Caki2 (cell line): Measurements from ENCODE around the gene TNNT2. TPM values are rescaled to one million over a fixed set of nuclear protein-coding genes. Genes with fewer than 3 reads are reported as not detected.

ENCODE experiments used
- DNase-seq: peaks from one replicate; pipeline ENCODE4 v3.0.0-alpha.2; 2015; ENCODE audit warnings: low read depth
- in situ Hi-C: cut with HindIII; loops from 2 replicates; pipeline ENCODE4 v1.10.0; 2016; ENCODE audit warnings: low sequenced_read_pairs, low pct_unique_long_range_greater_than_20kb, mixed read lengths
- total RNA-seq: library from RNA; depleted of rRNA; stranded (reverse); fragments of >200 nt; shearing (Covaris generic); gene quantifications from 2 replicates; pipeline ENCODE4 v1.2.3, GENCODE V29; 2014; ENCODE audit warnings: low replicate concordance

TNNT2 gene
- total RNA-seq, 1 experiment from 2014 or later, result not detected

DNA sequence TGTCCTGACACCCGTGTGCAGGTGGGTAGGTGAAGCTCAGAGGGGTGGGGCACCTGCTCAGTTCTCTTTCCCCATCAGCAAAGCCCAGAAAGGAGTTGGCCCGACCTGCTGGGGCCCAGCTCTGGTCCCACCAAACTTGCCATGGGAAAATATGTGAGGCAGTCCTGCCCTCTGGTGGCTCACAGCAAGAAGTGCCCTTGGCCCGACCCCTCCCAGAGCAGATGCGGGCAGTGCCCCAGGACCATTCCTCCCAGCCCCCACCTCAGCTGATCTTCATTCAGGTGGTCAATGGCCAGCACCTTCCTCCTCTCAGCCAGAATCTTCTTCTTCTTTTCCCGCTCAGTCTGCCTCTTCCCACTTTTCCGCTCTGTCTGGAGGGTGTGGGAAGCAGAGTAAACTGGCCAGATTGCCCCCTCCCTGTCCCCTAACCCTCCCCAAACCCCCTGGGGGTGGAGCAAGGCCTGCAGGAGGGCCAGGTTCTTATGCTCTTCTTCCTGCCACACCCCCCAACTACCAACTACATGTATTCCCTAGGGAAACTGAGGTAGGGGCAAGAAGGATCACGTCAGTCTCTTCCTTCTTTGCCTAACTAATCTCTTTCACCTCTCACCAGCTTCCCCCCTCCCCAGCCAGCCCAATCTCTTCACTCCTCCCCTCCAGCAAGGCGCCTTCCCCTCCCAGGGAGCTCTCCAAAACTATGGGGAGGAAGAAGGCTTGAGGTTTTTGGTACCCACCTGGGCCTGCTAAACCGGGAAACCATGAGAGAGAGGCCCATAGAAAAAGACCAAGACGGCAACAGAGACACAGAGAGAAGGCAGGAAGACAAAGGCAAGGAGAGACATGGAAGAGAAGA lies 15.6 kb downstream of the TNNT2 start:
- in situ Hi-C loops, result no loop called here
- DNase-seq, result peak; percentile 22

DNA sequence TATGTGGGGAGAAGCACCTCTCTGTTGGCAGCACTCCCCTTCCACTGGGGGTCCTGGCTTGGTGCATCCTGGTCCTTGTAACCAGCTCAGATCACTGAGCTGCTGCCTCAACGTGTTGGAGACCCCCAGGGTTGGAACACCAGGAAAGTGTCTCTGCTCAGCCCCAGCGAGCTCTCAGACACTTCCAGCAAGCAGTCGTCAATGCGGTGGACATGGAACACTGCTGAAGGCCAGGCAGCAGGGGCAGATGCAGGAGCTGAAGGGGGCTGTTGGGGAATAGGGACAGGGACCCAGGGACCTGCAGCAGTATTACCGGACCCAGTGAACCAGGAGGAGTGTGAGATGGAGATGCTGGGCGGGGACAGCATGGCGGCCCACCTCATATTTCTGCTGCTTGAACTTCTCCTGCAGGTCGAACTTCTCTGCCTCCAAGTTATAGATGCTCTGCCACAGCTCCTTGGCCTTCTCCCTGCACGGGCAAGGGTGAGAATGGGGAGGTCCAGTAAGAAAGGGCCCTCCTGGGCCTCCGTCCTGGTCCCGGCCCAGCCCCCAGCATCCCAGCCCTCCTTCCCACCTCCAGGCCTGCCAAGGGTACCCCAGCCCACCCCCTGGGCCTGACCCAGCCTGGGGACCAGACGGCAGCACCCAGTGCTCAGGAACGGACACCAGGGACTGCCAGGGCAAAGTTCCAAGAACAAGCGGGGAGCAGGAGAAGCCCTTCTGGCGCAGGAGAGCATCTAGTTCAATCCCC lies 16.4 kb downstream of the TNNT2 start:
- no peak for DNase-seq
- in situ Hi-C loops, result no loop called here

DNA sequence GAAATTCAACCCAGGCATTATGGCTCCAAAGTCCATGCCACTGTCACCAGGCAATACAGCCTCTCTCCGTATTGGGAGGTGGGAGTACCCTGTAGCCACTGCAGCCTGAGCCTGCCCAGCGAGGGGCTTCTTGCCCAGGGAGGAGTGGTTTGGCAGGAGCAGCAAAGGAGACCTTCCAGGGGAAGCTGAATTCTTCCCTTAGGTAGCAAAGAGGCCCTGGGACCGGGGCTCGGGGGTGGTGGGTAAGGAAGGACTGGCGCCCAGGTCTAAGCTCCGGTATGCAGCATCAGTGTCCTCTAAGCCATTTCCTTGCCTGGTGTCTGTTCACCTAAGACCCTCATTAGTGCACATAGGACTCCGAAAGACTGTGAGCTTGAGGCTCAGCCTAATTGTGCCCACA lies 17.0 kb downstream of the TNNT2 start:
- DNase-seq, result no peak
- in situ Hi-C loops, result no loop called here

DNA sequence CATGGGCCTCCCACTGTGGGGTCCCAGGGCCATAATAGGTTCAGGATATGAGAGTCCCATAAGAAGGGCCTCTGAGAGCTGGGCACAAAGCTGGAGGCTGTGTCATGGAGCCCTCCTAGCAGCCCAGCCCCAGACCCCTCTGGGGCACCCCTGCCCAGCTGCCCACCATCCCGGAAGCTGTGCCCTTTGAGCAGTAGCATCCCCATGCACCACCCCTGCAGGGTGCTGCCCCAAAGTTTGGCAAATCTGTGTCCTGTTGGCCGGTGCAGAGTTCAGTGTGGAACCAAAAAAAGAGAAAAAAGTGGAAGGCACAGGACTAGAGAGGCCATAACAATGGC lies 17.6 kb downstream of the TNNT2 start:
- in situ Hi-C loops, result no loop called here
- DNase-seq, result no peak

DNA sequence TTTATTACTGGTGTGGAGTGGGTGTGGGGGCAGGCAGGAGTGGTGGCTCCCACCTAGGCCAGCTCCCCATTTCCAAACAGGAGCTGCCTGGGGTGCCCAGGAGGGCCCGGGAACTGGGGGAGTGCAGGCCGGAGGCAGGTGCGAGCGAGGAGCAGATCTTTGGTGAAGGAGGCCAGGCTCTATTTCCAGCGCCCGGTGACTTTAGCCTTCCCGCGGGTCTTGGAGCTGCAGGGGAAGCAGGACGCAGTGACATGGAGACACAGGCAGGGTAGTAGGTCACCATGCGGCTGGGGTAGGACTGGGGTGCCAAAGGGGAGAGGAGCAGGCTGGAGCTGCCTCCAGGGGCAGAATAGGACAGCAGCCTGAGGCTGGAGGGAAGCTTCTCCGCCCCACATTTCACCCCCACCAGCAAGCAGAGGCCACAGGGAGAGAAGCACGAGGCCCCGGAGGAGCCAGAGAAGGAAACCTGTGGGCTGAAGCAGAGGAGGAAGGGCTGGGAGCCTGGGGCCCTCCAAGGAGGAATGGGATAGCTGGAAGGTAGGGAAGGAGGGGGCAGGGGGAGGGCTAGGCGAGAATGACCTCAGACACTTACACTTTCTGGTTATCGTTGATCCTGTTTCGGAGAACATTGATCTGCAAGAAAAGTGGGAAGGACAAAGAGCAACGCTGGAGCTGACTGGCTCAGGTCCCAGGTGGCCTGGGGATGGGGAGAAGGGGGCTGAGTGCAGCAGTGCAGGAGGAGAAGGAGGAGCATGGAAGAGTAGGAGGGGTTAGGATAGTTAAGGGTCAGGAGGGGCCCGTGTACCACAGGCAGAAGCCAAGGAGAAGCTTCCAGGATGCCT lies 18.2 kb downstream of the TNNT2 start:
- in situ Hi-C loops, result no loop called here
- DNase-seq, result no peak

DNA sequence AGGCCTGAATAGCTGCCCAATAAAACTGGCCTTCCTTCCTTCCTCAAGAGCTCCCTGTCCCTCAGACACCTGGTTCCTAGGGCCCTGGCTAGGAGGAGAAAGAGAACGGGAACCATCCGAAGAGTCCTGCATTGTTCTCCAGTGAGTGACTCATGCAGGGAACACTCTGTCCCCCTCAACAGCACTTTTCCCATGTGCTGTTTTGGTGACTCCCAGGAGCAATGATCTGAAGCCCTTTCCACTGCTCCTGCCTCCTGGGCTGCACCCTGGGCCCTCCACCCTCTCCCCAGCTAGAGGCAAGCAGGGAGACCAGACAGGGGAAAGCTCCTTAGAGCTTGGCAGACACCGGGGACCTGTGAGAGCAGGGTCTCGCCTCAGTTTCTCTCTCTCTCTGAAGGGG lies 18.9 kb downstream of the TNNT2 start:
- no peak for DNase-seq
- in situ Hi-C loops, result no loop called here

DNA sequence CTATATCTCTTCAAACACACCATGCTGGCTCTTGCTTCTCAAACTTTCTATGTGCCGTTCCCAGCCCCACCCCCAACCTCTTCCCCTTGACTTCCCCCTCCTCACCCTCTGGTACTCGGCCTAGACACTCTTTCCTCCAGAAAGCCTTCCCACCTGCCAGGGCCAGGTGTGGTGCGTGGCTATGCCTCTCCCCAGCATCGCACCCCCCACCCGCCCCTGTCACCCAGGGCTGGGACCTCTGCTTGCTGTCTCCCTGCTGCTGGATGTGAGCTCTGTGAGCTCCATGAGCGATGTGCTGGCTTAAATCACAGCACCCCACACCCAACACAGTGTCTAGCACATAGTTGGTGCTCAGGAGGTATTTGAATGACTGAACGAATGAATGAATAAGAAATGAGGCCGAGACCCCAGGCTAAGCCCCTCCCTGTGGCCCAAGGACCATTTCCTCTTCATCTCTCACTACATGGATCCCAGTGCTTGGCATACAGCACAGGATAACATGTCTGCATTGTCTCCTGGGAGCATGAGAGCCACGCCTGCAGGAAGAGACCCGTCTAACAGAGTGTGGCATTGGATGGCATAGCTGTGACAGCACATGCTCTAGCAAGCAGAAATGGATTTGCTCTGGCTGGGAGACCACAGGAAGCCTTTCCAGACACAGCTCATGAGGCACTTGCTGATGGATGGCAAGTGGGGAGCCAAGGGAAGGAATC lies 19.7 kb downstream of the TNNT2 start:
- DNase-seq, result no peak
- in situ Hi-C loops, result no loop called here

DNA sequence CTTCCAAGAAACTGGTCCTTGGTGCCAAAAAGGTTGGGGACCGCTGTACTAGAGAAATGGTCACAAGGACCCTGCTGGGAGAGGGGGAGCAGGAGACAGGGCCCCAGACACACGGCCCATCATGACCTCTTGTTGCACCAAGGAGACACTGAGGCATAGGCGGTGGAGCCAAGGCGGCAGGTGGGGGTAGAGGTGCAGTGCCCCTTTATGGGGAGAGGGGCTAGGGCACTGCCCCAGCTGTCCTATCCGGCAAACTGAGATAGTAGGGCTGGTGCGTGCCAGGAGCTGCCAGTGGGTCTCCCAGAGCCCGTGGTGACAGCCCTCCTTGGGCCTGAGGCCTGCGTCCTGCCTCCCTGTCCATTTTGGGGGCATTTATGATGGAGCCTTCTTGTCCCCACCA lies 20.3 kb downstream of the TNNT2 start:
- in situ Hi-C loops, result no loop called here
- no peak for DNase-seq

DNA sequence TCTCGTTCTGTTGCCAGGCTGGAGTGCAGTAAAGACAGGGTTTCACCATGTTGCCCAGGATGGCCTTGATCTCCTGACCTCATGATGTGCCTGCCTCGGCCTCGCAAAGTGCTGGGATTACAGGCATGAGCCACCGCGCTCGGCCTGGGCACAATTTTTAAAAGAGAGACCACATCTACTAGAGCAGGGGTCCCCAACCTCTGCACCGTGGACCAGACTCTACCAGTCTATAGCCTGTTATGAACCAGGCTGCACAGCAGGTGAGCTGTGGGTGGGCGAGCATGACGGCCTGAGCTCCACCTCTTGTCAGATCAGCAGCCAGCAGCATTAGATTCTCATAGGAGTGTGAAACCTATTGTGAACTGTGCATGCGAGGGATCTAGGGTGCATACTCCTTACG lies 20.8 kb downstream of the TNNT2 start:
- DNase-seq, result no peak
- in situ Hi-C loops, result no loop called here

DNA sequence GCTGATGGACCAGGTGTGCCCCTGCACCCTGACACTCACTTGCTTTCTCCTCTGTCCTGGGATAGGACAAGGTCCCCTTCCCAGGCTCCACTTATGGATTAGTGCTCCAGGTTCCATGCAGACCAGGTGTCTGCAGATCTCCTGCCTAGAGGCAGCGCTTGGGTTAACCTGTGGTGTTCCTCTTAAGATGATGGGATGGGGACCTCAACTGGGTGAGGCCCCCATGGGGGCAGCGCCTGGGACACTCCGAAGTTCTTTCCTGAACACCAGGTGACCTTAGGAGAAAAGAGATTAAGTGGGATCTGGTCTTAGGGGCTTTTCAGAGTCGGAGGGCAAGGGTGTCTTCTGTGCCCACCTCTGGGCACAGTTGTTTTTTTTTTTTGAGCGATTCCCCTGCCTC lies 21.2 kb downstream of the TNNT2 start:
- no peak for DNase-seq
- in situ Hi-C loops, result no loop called here

DNA sequence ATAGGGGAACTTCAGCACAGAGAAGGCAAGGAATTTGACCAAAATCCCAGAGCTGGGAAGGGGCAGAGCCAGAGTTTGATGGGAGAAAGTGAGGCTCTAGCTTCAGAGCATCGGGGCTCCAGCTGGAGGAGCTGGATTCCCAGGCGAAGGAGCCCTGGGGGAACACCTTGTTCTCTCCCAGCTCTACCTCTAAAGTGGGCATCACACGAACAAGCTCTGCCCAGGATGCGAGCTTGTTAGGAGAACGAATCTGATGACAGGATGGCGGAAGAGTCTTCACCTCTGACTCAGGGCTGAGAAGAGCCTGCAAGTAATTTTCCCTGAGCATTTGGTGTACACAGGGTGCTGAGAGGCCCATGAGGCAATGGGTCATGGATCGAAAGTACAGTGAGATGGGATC lies 22.0 kb downstream of the TNNT2 start:
- DNase-seq, result no peak
- in situ Hi-C loops, result no loop called here

DNA sequence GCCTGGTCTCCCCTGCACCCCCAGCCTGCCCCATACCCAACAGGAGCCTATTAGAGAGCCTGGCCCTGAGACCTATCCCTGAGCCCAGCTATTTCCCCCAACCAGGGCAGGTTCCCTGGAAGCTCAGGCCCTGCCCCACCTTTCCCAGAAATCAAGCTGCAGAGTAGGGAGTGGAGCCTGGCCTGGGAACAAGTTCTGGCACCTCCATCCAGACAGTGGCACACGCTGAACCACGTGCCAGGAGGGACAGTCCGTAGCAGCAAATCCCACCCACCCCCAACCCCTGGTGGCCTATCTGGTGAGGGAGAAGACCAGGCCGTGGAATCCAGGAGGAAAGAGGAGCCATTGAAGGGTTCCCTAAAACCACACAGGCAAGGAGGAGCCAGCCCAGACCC lies 22.6 kb downstream of the TNNT2 start:
- DNase-seq, result no peak
- in situ Hi-C loops, result no loop called here

DNA sequence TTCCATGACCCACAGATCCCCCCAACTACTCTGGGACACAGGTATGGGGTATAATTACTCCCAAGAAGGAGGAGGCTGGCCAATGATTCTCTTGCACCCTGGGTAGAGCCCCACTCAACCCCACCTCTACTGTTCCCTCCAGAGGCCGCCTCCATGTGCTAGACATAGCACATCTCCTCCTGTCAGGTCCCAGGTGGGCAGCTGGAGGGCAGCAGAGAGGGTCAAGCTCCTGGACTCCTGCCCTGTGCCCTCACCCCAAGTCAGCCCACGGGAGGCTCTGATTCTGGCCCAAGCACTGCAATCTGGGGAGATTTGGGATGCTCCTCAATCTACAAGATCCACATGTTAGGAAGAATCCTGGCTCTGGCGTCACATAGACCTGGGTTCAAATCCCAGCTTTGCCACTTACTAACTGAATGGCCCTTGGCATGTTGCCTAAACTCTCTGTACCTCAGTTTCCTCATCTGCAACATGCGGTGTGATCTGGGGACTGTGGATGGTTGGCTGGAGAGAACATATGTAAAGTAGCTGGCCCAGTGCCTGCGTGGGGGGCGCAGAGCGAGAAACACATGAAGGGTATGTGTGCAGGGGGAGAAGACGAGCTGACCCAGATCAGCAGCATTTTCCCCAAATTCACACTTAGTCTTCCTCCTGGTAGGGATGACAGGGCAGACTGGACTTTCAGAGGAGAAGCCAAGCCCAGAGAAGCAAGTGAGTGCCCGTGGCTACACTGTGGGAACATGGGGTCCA lies 23.2 kb downstream of the TNNT2 start:
- in situ Hi-C loops, result no loop called here
- no peak for DNase-seq

DNA sequence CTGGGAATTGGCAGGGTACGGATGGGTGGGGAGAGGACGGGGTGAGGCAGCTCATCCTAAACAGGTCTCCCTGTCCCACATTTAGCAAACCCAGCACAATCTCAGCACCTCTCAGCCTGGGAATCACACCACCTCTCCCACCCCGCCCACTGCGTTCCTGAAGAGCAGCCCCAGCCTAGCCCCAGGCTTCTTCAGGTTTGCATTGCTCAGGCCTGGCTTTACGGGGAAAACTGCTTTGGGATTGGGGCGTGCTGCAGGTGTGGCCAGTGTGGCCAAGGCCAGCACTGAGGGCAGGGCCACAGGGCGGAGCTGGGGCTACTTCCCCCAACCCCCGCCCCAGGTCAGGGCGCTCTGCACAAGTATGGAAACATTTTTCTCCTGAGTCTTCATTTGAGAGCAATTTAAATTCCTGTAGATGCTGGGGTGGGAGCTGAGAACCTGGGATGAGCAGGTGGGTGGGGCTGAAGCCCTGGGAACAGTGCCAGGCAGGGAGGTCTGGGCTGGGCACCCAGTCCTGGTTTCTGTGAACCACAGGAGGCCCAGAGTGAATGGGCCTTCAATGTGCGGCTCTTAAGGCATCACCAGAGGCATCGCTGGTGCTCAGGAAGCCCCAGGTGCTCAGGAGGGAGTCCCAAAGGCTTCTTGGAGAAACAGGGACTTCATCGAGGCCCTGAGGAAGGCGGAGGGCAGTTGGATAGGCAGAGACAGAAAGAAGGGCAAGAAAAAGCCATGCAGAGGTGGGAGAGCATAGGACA lies 24.1 kb downstream of the TNNT2 start:
- no peak for DNase-seq
- in situ Hi-C loops, result no loop called here

DNA sequence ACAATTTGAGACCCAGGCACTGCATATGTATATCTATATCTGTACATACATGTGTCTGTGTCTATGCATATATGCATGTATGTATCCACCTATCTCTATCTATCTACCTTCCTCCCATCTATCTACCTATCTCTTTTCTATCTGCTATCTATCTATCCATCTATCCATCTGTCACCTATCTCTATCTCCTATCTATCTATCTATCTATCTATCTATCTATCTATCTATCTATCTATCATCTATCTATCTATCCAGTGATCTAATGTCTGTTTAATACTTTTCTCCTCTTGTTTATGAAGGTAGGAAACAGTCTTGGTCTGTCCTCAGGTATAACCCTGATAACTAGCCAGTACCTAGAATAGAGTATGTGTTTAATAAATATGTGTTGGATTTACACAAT lies 25.9 kb downstream of the TNNT2 start:
- in situ Hi-C loops, result no loop called here
- no peak for DNase-seq

DNA sequence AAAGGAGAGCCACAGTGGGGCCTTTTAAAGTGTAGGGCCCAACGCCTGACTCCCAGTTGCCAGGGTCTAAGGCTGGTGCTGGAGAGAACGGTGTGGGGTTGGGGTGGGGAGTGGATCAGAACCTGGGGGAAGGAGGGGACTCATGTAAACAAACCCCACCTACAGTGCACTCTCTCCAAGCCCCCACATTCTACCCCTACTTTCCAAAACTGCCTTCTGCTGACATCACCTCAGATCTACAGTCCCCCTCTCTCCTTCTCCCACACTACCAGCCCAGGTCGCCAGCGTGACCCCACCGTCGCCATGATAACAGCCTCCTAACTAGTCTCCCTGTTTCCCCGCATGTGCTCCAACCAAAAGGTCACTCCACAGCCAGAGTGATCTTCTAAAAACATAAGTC lies 26.6 kb downstream of the TNNT2 start:
- DNase-seq, result no peak
- in situ Hi-C loops, result no loop called here

DNA sequence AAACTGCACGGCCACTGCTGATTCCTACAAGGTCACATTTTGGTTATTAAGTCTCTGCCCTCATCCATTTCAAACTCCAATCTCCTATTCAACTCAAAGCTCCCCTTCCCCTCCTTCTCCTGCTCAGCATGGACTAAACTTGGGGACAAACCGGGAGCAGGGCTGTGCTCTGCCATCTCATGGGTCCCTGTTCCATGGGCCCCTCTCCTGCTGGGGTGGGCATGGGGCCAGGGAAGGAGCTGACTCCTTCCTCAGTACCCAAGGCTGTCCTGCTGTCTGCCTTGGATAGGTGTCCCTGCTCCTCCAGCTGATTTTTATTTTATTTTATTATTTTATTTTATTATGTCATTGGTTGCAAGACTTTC lies 27.1 kb downstream of the TNNT2 start:
- no peak for DNase-seq
- in situ Hi-C loops, result no loop called here
